Neuron (in vitro differentiated cells): ENCODE results near the gene DAB1.
"Not testable (repeated sequence)": the region's sequence is repeated elsewhere in the genome, so short reads cannot be mapped to it uniquely, and the experiment has no call there.

Source experiments
- H2AFZ ChIP-seq: one replicate; pipeline ENCODE4 v1.6.1; 2013; ENCODE audit warnings: low read depth, mild to moderate bottlenecking, inconsistent platforms, low read length, moderate library complexity
- H3K27me3 ChIP-seq: one replicate; pipeline ENCODE4 v1.6.1; 2013; ENCODE audit warnings: low read length; ENCODE audit not compliant: insufficient read depth
- H3K36me3 ChIP-seq: one replicate; pipeline ENCODE4 v1.6.1; 2013; ENCODE audit warnings: low read length; ENCODE audit not compliant: insufficient read depth
- H3K4me1 ChIP-seq: one replicate; pipeline ENCODE4 v1.6.1; 2013; ENCODE audit warnings: low read length; ENCODE audit not compliant: insufficient read depth
- H3K4me3 ChIP-seq: 2 replicates; pipeline ENCODE4 v1.5.1; 2013; ENCODE audit warnings: mild to moderate bottlenecking, low read length, moderate library complexity
- H3K9me3 ChIP-seq: one replicate; pipeline ENCODE4 v1.6.1; 2013; ENCODE audit warnings: low read length

The DAB1 gene

DNA sequence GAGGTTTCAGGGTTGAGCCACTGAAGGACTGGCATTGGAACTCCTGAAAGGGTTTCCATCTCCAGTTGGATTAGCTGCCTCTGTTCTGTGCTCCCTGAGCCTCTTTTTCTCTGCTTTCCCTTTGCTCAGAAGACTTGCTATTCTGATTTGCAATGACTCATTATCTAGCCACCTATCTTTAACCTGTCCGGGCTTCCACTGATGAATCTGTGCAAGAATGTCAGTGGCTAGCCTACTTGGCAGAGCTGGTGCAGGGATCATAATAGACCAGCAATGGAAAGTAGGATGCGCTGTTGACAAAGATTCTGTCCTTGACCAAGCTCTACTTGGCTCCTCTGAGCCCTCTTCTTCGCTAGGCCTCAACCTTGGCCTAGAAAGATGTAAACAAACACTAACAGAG is 336.2 kb downstream of the DAB1 start:
- H3K36me3 ChIP-seq, H3K27me3 ChIP-seq, H3K4me1 ChIP-seq, H3K9me3 ChIP-seq, H2AFZ ChIP-seq, H3K4me3 ChIP-seq: not testable (repeated sequence)

DNA sequence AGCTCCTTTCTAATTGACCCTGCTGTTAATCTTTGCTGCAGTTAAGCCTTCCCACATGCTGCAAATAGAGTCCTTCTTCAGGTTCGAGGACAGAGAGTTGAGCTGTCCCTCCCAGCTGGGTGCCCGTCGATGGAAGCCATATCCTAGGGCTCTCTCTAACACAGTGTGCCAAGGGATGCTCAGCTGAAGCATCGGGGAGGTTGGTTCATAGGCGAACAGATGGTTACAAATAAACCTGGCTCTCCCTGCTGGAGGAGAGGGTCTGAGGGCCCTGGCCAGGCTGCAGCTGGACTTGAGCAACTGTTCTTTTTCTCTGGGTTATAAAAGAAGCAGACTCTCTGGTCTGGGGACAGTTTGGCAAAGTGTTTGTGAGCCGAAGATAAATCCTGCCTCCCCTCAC is 337.7 kb downstream of the DAB1 start:
- no peaks in the 10 kb centered on the region for H3K9me3 ChIP-seq
- no peak overlapping the region for H3K4me3 ChIP-seq
- no peaks in the 10 kb centered on the region for H3K36me3 ChIP-seq
- no peaks in the 10 kb centered on the region for H3K27me3 ChIP-seq
- peaks cover 5% of the 10 kb centered on the region for H3K4me1 ChIP-seq
- no peak overlapping the region for H2AFZ ChIP-seq

DNA sequence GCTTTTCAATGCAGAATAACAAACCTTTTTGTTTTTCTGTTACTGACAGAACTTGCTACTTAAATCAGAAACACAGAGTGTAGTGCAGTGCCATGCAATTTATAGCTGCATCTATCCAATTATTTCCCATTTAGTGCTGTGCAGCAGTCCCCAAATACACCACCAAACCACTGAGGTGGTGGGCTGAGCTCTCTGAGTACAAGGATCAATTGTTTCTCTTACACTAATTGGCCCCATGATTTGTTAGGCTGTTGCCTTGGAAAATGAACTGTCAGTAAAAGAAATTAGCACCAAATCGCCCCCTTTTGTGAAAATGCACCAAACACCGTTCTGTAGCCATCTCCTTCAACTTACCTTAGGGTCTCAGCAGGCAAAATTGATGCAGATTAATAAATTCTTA is 339.2 kb downstream of the DAB1 start:
- Histone ChIP-seq H3K4me1 (no peaks in the 10 kb centered on the region), H3K9me3 (no peaks in the 10 kb centered on the region), H3K36me3 (no peaks in the 10 kb centered on the region), H3K4me3 (no peak overlapping the region), H2AFZ (no peak overlapping the region), H3K27me3 (no peaks in the 10 kb centered on the region)

DNA sequence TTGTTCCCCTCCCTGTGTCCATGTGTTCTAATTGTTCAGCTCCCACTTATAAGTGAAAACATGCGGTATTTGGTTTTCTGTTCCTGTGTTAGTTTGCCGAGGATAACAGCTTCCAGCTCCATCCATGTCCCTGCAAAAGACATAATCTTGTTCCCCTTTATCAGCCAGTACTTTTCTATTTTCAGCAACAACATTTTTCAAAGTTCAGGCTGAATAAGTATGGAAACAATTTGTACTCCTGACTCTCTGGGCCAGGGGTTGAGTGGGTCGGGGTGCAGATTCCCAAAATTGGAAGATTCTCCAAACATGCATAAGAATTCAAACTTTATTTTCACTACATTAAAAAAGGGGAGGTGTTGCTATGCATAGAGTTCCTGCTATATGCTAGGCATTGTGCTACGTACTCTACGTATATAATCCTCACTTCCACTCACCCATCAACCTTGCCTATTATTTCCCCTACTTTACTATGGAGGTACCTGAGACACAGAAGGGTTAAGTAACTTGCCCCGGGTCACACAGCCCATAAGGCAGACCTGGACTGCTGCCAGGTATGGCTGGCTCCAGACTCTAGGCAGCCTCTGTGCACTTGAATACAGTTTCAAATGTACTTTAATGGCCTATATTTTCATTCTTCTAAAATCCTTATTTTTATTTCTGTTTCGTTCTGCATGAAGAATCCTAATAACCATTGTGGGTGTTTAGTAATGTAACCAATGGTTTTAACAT is 341.0 kb downstream of the DAB1 start:
- Histone ChIP-seq H3K27me3 (no peaks in the 10 kb centered on the region), H3K36me3 (no peaks in the 10 kb centered on the region), H3K4me1 (no peaks in the 10 kb centered on the region), H3K4me3 (no peak overlapping the region), H3K9me3 (no peaks in the 10 kb centered on the region), H2AFZ (no peak overlapping the region)

DNA sequence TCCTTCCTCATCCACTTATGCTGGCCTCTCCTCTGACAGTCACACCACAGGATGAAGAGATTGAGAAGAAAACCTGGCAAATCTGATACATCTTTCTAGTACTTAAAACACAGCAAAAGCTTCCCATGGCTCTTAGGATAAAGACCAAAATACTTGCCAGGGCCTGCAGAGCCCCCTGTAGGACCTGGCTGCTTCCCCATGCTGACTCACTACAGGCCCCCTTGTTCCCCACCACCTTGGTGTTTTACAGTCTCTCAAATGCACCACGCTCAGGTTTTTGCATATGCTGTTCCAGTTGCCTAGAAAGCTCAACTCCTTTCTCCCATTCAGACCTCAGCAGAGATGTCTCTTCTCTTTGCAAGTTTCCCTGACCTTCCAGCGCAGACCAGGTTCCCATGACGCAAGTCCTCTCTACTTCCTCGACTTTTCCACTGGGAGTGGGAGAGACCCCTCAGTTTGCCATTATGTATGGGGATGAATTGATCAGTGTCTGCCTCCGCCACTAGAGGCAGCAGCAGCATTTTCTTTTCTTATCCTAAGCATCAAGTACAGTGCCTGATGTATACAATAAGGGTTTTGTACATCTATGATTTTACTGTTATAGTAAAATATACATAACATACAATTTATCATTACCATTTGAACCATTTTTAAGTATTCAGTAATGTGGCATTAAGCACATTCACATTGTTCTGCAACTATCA is 344.3 kb downstream of the DAB1 start:
- Histone ChIP-seq H2AFZ (no peak overlapping the region), H3K4me1 (no peaks in the 10 kb centered on the region), H3K4me3 (no peak overlapping the region), H3K27me3 (no peaks in the 10 kb centered on the region), H3K36me3 (no peaks in the 10 kb centered on the region), H3K9me3 (no peaks in the 10 kb centered on the region)

DNA sequence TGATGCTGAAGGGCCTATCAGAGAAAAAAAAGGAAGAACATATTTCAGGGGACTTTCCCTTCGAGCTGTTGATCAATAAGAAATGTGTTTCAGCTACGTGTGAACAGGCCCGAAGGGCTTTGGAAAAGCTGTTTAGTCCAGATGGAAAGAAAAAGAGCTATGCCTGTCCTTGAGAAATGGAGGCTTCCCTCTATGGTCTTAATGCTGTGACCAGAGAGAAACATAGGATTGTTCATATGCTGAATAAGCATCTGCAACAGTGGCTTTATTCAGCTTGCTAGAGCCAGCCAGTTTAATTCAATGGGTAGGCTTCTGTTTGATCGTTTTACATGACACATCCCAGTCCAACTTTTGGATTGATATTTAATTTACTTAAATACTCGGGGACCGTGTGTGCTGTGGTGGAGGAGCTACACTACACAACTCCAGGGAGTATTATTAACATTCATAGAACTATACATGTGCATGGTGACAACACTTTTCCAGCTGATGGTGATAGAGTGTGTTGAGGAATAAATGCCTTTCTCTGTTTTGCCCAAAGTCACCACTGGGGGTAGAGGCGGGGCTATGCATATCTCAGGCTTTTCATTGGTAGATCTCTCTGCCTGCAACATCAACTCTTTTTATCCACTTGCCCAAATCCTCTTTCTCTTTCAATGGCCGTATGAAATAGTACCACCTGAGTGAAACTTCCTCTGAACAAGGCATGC is 351.3 kb downstream of the DAB1 start:
- Histone ChIP-seq H3K27me3 (no peaks in the 10 kb centered on the region), H3K9me3 (no peaks in the 10 kb centered on the region), H2AFZ (no peak overlapping the region), H3K4me3 (no peak overlapping the region), H3K4me1 (no peaks in the 10 kb centered on the region), H3K36me3 (no peaks in the 10 kb centered on the region)

DNA sequence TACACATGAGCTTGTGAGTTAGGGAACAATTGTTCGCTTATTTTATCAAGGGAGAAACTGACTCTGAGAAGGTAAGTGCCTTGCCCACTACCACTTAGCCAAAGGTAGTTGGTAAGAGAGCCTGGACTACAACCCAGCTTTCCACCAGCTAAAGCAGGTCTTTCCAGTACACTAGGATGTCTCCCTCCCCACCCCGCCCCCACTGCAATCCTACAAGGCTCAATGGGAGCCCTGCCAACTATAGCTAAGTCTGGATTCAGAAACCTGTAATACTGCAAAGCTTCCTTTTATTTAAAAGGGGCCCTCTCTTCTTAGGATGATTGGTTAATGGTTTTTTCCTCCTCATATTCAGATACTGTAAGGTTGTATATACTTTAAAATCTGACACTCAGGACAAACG is 356.0 kb downstream of the DAB1 start:
- Histone ChIP-seq H3K27me3 (no peaks in the 10 kb centered on the region), H3K36me3 (no peaks in the 10 kb centered on the region), H3K4me1 (no peaks in the 10 kb centered on the region), H2AFZ (no peak overlapping the region), H3K4me3 (no peak overlapping the region), H3K9me3 (no peaks in the 10 kb centered on the region)

DNA sequence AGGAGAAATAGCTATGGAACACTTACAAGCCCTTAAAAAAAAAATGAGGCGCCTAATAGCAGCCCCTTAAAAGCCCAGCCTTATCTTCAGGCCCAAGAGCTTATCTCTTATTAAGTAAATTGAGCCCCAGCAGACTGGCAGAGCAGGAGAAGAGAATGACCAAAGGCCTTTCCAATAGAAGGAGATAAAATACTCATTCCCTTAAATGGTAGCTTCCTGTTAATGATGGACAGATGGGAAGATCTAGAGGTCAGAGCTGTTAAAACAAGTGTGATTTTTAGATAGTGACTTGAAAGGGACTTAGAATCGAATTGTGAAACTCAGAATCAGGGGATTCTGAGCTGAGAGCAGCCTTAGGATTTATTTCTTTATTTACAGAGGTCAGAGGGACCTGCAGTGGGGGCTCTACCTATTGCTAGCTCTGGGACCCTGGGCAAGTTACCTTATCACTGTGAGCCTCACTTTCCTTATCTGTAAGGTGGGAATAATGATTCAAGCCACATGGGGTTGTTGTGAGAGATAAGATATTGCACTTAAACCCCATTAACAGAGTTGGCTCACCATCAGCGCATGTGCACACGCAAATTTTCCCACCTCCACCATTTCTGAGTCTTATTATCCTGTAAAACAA is 356.8 kb downstream of the DAB1 start:
- Histone ChIP-seq H3K36me3 (no peaks in the 10 kb centered on the region), H3K9me3 (no peaks in the 10 kb centered on the region), H3K4me3 (no peak overlapping the region), H2AFZ (no peak overlapping the region), H3K4me1 (no peaks in the 10 kb centered on the region), H3K27me3 (no peaks in the 10 kb centered on the region)

DNA sequence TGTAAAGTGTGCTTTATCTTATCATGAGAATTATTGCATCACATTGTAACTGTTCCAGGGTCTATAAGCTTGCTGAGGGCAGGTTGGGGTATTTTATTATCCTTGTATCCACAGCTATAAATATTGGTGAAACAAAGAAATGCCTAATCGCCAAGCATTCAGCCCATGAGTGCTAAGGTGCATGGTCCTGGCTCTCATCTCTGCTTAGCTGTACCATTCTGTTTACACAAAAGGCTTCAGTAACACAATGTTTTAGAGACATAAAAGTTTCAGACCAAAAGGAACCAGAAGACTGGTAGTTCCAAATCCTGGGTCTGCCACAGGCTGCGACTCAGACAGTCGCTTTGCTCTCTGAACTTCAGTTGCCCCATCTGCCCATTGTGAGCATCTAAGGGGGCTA is 358.4 kb downstream of the DAB1 start:
- Histone ChIP-seq H3K36me3 (no peaks in the 10 kb centered on the region), H3K4me1 (no peaks in the 10 kb centered on the region), H3K27me3 (no peaks in the 10 kb centered on the region), H3K4me3 (no peak overlapping the region), H2AFZ (no peak overlapping the region), H3K9me3 (no peaks in the 10 kb centered on the region)

DNA sequence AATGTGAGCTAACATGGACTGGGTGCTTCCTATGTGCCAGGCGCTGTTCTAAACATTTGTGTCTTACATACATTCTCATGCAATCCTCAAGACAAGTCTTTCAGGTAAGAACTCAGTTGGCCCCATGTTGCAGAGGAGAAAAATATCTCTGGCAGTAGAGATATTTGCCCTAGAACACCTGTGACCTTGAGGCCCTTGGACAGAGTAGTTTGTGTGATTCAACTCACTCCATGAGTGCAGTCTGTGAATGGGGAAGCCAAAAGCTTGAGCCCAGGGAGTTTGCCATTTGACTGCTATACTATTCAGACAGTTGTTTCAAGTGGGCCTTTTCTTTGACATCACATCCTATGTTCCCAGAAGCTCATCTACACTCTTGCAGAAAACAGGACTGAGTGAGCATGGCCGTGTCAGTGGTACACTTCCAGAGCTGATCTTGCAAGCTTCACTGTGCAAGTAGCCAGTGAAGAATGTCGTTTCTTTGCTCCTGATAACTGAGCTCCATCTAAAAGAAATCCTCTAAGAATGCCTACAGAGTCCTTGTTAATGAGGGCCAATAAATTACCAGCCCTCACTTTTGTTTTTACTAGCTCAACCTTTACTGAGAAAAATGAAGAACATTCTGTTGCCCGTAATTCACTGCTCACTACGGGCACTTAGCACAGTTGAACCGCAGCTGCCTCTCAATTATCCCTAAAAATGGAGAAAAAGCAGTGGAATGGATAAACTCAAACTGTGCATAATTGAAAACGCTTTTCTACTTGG is 359.3 kb downstream of the DAB1 start:
- Histone ChIP-seq H3K4me1 (no peaks in the 10 kb centered on the region), H3K36me3 (no peaks in the 10 kb centered on the region), H2AFZ (no peak overlapping the region), H3K27me3 (no peaks in the 10 kb centered on the region), H3K4me3 (no peak overlapping the region), H3K9me3 (no peaks in the 10 kb centered on the region)

DNA sequence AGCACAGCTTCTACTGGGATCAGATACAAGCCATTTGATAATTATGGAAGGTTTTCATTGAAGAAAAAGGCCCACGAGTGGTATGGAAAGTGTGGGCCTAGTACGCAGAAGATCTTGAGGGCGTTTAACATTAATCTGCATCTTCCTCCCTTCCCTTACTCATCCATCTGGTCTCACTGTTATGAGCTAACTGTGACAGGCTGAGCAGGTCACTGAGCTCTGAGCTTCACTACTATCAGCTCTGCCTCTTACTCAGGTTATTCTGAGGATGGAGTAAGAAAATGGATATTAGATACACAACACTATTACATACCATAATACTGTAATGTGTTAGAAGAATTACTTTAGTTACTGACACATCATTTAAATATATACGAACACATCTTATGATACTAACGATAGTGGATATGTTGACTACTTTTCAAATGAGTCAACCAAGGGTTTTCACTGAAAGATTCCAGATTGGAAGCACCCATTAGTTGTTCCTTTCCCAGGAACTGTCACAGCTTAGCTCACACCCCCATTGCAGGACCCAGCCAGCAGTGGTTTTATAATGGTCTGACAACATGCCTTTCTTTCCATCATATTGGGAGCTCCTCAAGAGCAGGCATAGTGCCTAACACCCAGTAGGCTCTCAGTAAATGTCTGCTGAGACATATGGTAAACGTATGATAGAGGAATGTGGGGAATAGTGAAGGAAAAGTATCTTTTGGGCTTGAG is 360.3 kb downstream of the DAB1 start:
- no peaks in the 10 kb centered on the region for H3K27me3 ChIP-seq
- no peaks in the 10 kb centered on the region for H3K36me3 ChIP-seq
- no peaks in the 10 kb centered on the region for H3K9me3 ChIP-seq
- no peak overlapping the region for H3K4me3 ChIP-seq
- H2AFZ ChIP-seq: no peak overlapping the region
- no peaks in the 10 kb centered on the region for H3K4me1 ChIP-seq

DNA sequence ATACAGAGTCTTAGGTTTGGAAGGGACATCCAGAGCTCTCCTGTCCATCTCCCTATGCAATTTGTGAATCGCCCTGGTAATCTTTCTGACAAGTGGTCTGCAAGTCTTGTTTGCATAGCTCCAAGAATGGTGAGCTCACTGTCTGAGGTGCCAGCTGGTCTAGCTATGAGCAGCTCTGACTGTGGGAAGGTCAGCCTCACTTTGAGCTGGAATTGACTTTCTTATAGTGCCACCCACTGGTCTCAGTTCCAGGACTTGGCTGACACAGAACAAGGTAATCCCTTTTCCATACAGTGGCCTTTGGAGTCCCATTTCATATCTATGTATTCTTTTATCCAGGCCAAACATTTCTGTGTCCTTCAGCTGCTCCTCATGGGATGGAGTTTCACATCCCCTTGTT is 362.5 kb downstream of the DAB1 start:
- Histone ChIP-seq H3K9me3 (no peaks in the 10 kb centered on the region), H3K4me1 (no peaks in the 10 kb centered on the region), H2AFZ (no peak overlapping the region), H3K36me3 (no peaks in the 10 kb centered on the region), H3K27me3 (no peaks in the 10 kb centered on the region), H3K4me3 (no peak overlapping the region)
